Neural progenitor cell (in vitro differentiated cells): Measurements from ENCODE around the gene CTTN. TPM values are rescaled to one million over a fixed set of nuclear protein-coding genes. Genes with fewer than 3 reads are reported as not detected.

Source experiments
- DNase-seq: peaks from one replicate; pipeline ENCODE4 v3.0.0-alpha.2; 2016; ENCODE audit warnings: low spot score
- H2AFZ ChIP-seq: fragments of 200-600 bp; sonication (generic); replicated peaks from 2 replicates; pipeline ENCODE4 v1.6.1; 2016; ENCODE audit warnings: antibody characterized with exemption
- H3F3A ChIP-seq: fragments of 200-600 bp; sonication (generic); 2 replicates; pipeline ENCODE4 v1.6.1; 2016; ENCODE audit warnings: antibody characterized with exemption, low read depth
- H3K27ac ChIP-seq: fragments of 200-600 bp; sonication (generic); 2 replicates; pipeline ENCODE4 v1.5.1; 2016; ENCODE audit warnings: mild to moderate bottlenecking
- H3K27me3 ChIP-seq: fragments of 200-600 bp; sonication (generic); 2 replicates; pipeline ENCODE4 v1.6.1; 2016; ENCODE audit warnings: mild to moderate bottlenecking, moderate library complexity
- H3K36me3 ChIP-seq: fragments of 200-600 bp; sonication (generic); 2 replicates; pipeline ENCODE4 v1.5.1; 2016
- H3K4me1 ChIP-seq: fragments of 200-600 bp; sonication (generic); 2 replicates; pipeline ENCODE4 v1.6.1; 2016; ENCODE audit warnings: mixed run types
- H3K4me2 ChIP-seq: fragments of 200-600 bp; sonication (generic); 2 replicates; pipeline ENCODE4 v1.6.1; 2016
- H3K4me3 ChIP-seq: fragments of 200-600 bp; sonication (generic); 2 replicates; pipeline ENCODE4 v1.5.1; 2016
- H3K79me2 ChIP-seq: fragments of 200-600 bp; sonication (generic); 2 replicates; pipeline ENCODE4 v1.6.1; 2016; ENCODE audit warnings: low read depth
- H3K9ac ChIP-seq: fragments of 200-600 bp; sonication (generic); 2 replicates; pipeline ENCODE4 v1.6.1; 2016
- H3K9me3 ChIP-seq: fragments of 200-600 bp; sonication (generic); 2 replicates; pipeline ENCODE4 v1.5.1; 2016; ENCODE audit warnings: low read depth
- H4K20me1 ChIP-seq: fragments of 200-600 bp; sonication (generic); 2 replicates; pipeline ENCODE4 v1.6.1; 2016; ENCODE audit warnings: low read depth
- H3K27ac Mint-ChIP-seq: 3 replicates; pipeline ENCODE4 v1.8.0; 2021; ENCODE audit warnings: mixed read lengths
- H3K27me3 Mint-ChIP-seq: 2 replicates; pipeline ENCODE4 v1.8.0; 2022; ENCODE audit warnings: low read depth, mild to moderate bottlenecking, inconsistent platforms, moderate library complexity, mixed read lengths; ENCODE audit not compliant: insufficient read depth
- H3K36me3 Mint-ChIP-seq: 3 replicates; pipeline ENCODE4 v1.8.0; 2021; ENCODE audit warnings: mixed read lengths
- H3K4me1 Mint-ChIP-seq: 3 replicates; pipeline ENCODE4 v1.8.0; 2021; ENCODE audit warnings: mixed read lengths
- H3K4me3 Mint-ChIP-seq: 3 replicates; pipeline ENCODE4 v1.8.0; 2021; ENCODE audit warnings: mild to moderate bottlenecking, moderate library complexity, mixed read lengths
- H3K9me3 Mint-ChIP-seq: 3 replicates; pipeline ENCODE4 v1.8.0; 2020; ENCODE audit warnings: mixed read lengths
- CTCF ChIP-seq: fragments of 200-600 bp; sonication (generic); IDR thresholded peaks from 2 replicates; pipeline ENCODE4 v1.5.1; 2017; ENCODE audit warnings: antibody characterized with exemption, mild to moderate bottlenecking
- EZH2 ChIP-seq: fragments of 200-600 bp; sonication (generic); IDR thresholded peaks from 2 replicates; pipeline ENCODE4 v1.6.1; 2017; ENCODE audit warnings: antibody characterized with exemption, mild to moderate bottlenecking, moderate library complexity
- EZH2phosphoT487 ChIP-seq: fragments of 200-600 bp; sonication (generic); IDR thresholded peaks from 2 replicates; pipeline ENCODE4 v1.6.1; 2017; ENCODE audit warnings: antibody characterized with exemption
- total RNA-seq: library from RNA; depleted of rRNA; stranded (reverse); fragments of >200 nt; gene quantifications from 2 replicates; pipeline ENCODE4 v1.2.3, GENCODE V29; 2015; ENCODE audit warnings: low replicate concordance

Gene CTTN
- total RNA-seq, 1 donor from 2014 or later = 200 TPM

- no peak overlapping the region for H3K27ac ChIP-seq
- H3F3A ChIP-seq = no peaks in the 10 kb centered on the region
- H2AFZ ChIP-seq = no peak overlapping the region
- H3K9me3 ChIP-seq = no peaks in the 10 kb centered on the region
- H3K79me2 ChIP-seq = no peaks in the 10 kb centered on the region
- Mint-ChIP-seq H3K36me3 (no peaks in the 10 kb centered on the region), H3K4me3 (no peak overlapping the region), H3K27ac (no peak overlapping the region), H3K4me1 (peaks cover 32% of the 10 kb centered on the region), H3K27me3 (peaks cover 8% of the 10 kb centered on the region), H3K9me3 (no peaks in the 10 kb centered on the region)
- TF ChIP-seq CTCF (no peak), EZH2phosphoT487 (no peak), EZH2 (no peak)
- DNase-seq = no peak
- H3K4me1 ChIP-seq = peaks cover 2% of the 10 kb centered on the region
- no peak overlapping the region for H3K4me2 ChIP-seq
- H3K36me3 ChIP-seq = no peaks in the 10 kb centered on the region
- no peak overlapping the region for H3K4me3 ChIP-seq
- no peak overlapping the region for H3K9ac ChIP-seq
- no peaks in the 10 kb centered on the region for H4K20me1 ChIP-seq
- H3K27me3 ChIP-seq = no peaks in the 10 kb centered on the region
Observed at GRCh38 chr11:70473873-70474690, 75.8 kb downstream of the CTTN start.

- Histone ChIP-seq H4K20me1 (no peaks in the 10 kb centered on the region), H3K9me3 (no peaks in the 10 kb centered on the region)
- no peak overlapping the region for H3K27ac Mint-ChIP-seq
Observed at GRCh38 chr11:70474710-70475109, 76.4 kb downstream of the CTTN start.

GRCh38 chr11:70476669-70477068, 78.3 kb downstream of the CTTN start:
- Histone ChIP-seq H3K9me3 (no peaks in the 10 kb centered on the region), H3K27me3 (no peaks in the 10 kb centered on the region), H3K27ac (no peak overlapping the region), H2AFZ (no peak overlapping the region), H3K4me3 (no peak overlapping the region), H3K4me2 (no peak overlapping the region), H3K36me3 (no peaks in the 10 kb centered on the region), H4K20me1 (no peaks in the 10 kb centered on the region), H3K79me2 (no peaks in the 10 kb centered on the region), H3F3A (no peaks in the 10 kb centered on the region), H3K9ac (no peak overlapping the region), H3K4me1 (peaks cover 2% of the 10 kb centered on the region)
- peaks cover 44% of the 10 kb centered on the region for H3K4me1 Mint-ChIP-seq
- no peaks in the 10 kb centered on the region for H3K36me3 Mint-ChIP-seq
- TF ChIP-seq CTCF = no peak
- no peak for TF ChIP-seq EZH2
- TF ChIP-seq EZH2phosphoT487 = no peak
- no peaks in the 10 kb centered on the region for H3K27me3 Mint-ChIP-seq
- no peak overlapping the region for H3K27ac Mint-ChIP-seq
- DNase-seq = no peak
- peak overlapping the region; percentile 37 for H3K4me3 Mint-ChIP-seq
- no peaks in the 10 kb centered on the region for H3K9me3 Mint-ChIP-seq

More at GRCh38 chr11:70474710-70475109, 76.4 kb downstream of the CTTN start:
- Mint-ChIP-seq H3K36me3 (no peaks in the 10 kb centered on the region), H3K4me3 (no peak overlapping the region), H3K4me1 (peaks cover 33% of the 10 kb centered on the region), H3K27me3 (peaks cover 8% of the 10 kb centered on the region), H3K9me3 (no peaks in the 10 kb centered on the region)
- no peak for DNase-seq
- H3K9ac ChIP-seq = no peak overlapping the region
- no peak overlapping the region for H2AFZ ChIP-seq
- H3K4me2 ChIP-seq = no peak overlapping the region
- no peak overlapping the region for H3K4me3 ChIP-seq
- no peaks in the 10 kb centered on the region for H3K79me2 ChIP-seq
- no peaks in the 10 kb centered on the region for H3K27me3 ChIP-seq
- TF ChIP-seq EZH2phosphoT487 = no peak
- no peak for TF ChIP-seq EZH2
- TF ChIP-seq CTCF = no peak
- H3K4me1 ChIP-seq = peaks cover 2% of the 10 kb centered on the region
- no peak overlapping the region for H3K27ac ChIP-seq
- no peaks in the 10 kb centered on the region for H3F3A ChIP-seq
- H3K36me3 ChIP-seq = no peaks in the 10 kb centered on the region
